KMS-11 (cell line): ENCODE measurements around the gene SMC6.
A peak's percentile ranks its signal among the peaks of the same experiment; 100 is the strongest.

Source experiments
- H2AFZ ChIP-seq: fragments of 200-600 bp; sonication (generic); 2 replicates; pipeline ENCODE4 v1.6.1; 2016; ENCODE audit warnings: antibody characterized with exemption, mixed run types, low read depth
- H3K27ac ChIP-seq: fragments of 200-600 bp; sonication (generic); 2 replicates; pipeline ENCODE4 v1.6.1; 2016; ENCODE audit warnings: mild to moderate bottlenecking, mixed run types
- H3K27me3 ChIP-seq: fragments of 200-600 bp; sonication (generic); 2 replicates; pipeline ENCODE4 v1.6.1; 2017; ENCODE audit warnings: mild to moderate bottlenecking, low read depth, mixed run types, moderate library complexity; ENCODE audit not compliant: insufficient read depth
- H3K36me3 ChIP-seq: fragments of 200-600 bp; sonication (generic); 2 replicates; pipeline ENCODE4 v1.6.1; 2017; ENCODE audit warnings: mild to moderate bottlenecking, mixed run types; ENCODE audit not compliant: insufficient read depth
- H3K4me1 ChIP-seq: fragments of 200-600 bp; sonication (generic); 2 replicates; pipeline ENCODE4 v1.6.1; 2016; ENCODE audit warnings: mild to moderate bottlenecking, low read depth, mixed run types; ENCODE audit not compliant: poor library complexity, severe bottlenecking
- H3K4me2 ChIP-seq: fragments of 200-600 bp; sonication (generic); 2 replicates; pipeline ENCODE4 v1.7.0; 2016; ENCODE audit warnings: mild to moderate bottlenecking, mixed run types
- H3K4me3 ChIP-seq: fragments of 200-600 bp; sonication (generic); IDR thresholded peaks from 2 replicates; pipeline ENCODE4 v1.6.1; 2017; ENCODE audit warnings: low read depth, low read length, mixed read lengths; ENCODE audit not compliant: insufficient read depth
- H3K79me2 ChIP-seq: fragments of 200-600 bp; sonication (generic); 2 replicates; pipeline ENCODE4 v1.6.1; 2016; ENCODE audit warnings: low read depth, mixed run types; ENCODE audit not compliant: insufficient read depth
- H3K9ac ChIP-seq: fragments of 200-600 bp; sonication (generic); 2 replicates; pipeline ENCODE4 v1.6.1; 2016; ENCODE audit warnings: mild to moderate bottlenecking, mixed run types
- H4K20me1 ChIP-seq: fragments of 200-600 bp; sonication (generic); 2 replicates; pipeline ENCODE4 v1.6.1; 2016; ENCODE audit warnings: mild to moderate bottlenecking, mixed run types; ENCODE audit not compliant: insufficient read depth
- TF ChIP-seq, protein P1 (sequence below): fragments of 200-600 bp; sonication (generic); conservative IDR thresholded peaks from 2 replicates; pipeline ENCODE4 v1.6.1; 2017; ENCODE audit warnings: low read depth, mild to moderate bottlenecking, antibody characterized with exemption, low read length, moderate library complexity, mixed read lengths

The SMC6 gene

DNA sequence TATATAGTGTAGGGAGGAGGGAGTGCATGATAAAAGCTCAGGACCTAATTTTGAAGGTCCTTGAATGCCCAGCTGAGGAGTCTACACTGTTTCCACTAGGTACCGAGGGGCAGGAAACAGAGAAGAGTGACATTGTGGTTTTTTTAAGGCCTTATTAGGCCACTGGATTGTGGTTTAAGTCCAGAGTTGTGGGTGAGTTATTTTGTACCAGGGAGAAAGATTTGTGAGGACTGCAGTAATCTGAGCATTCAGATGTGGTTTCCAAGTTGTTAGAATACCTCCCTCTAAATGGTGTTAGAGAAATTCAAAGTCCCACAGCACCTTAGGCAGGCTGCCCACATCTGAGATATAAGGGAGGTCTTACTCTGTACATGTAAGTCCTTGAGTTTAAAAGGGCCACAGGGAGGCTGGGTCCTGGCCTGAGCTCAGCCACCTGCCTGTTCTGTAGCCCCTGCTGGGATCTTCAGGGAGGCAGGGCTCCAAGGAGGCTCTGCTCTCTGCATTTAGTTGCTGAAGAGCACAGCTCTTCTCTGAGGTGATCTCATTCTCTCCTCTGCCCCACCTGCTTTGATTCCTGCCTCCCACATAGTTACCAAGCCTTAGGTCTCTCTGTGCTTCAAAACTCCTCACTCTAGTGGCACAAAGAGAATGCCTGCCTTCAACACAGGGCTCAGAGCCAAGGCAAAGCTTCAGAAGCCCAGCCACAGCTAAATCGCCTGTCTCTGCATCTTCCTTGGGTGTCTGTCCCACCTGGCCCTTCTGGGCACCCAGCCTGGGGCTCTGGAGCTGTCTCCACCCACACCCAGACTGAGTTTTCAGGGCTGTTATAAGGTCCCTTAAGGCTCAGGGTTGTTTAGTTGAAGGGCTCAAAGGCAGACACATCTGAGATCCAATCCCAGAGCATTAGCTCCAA is 125.0 kb downstream of the SMC6 start:
- peaks cover 38% of the 10 kb centered on the region for H3K4me1 ChIP-seq
- H3K36me3 ChIP-seq = no peaks in the 10 kb centered on the region
- H3K27ac ChIP-seq = peak overlapping the region; percentile 64
- no peaks in the 10 kb centered on the region for H3K27me3 ChIP-seq
- no peaks in the 10 kb centered on the region for H3K79me2 ChIP-seq
- no peak overlapping the region for H2AFZ ChIP-seq
- peak overlapping the region; percentile 85 for H3K4me2 ChIP-seq
- TF ChIP-seq, protein P1, sequence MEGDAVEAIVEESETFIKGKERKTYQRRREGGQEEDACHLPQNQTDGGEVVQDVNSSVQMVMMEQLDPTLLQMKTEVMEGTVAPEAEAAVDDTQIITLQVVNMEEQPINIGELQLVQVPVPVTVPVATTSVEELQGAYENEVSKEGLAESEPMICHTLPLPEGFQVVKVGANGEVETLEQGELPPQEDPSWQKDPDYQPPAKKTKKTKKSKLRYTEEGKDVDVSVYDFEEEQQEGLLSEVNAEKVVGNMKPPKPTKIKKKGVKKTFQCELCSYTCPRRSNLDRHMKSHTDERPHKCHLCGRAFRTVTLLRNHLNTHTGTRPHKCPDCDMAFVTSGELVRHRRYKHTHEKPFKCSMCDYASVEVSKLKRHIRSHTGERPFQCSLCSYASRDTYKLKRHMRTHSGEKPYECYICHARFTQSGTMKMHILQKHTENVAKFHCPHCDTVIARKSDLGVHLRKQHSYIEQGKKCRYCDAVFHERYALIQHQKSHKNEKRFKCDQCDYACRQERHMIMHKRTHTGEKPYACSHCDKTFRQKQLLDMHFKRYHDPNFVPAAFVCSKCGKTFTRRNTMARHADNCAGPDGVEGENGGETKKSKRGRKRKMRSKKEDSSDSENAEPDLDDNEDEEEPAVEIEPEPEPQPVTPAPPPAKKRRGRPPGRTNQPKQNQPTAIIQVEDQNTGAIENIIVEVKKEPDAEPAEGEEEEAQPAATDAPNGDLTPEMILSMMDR = no peak
- no peak overlapping the region for H3K4me3 ChIP-seq
- no peak overlapping the region; the same call in 1 of the 2 replicates for H3K9ac ChIP-seq
- no peaks in the 10 kb centered on the region for H4K20me1 ChIP-seq

DNA sequence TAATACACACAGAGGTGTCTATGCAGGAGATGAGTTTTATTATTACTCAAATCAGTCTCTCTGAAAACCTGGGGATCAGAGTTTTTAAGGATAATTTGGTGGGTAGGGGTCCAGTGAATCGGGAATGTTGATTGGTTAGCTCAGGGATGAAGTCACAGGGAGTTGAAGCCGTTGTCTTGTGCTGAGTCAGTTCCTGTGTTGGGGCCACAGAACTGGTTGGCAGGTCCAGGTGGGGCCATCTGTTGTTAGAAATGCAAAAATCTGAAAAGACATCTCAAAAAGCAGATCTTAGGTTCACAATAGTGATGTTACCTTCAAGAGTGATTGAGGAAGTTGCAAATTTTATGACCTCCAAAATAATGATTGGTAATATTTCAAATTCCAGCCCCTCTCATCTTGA is 126.2 kb downstream of the SMC6 start:
- H3K27me3 ChIP-seq = no peaks in the 10 kb centered on the region
- no peak overlapping the region for H2AFZ ChIP-seq
- no peak overlapping the region for H3K9ac ChIP-seq

DNA sequence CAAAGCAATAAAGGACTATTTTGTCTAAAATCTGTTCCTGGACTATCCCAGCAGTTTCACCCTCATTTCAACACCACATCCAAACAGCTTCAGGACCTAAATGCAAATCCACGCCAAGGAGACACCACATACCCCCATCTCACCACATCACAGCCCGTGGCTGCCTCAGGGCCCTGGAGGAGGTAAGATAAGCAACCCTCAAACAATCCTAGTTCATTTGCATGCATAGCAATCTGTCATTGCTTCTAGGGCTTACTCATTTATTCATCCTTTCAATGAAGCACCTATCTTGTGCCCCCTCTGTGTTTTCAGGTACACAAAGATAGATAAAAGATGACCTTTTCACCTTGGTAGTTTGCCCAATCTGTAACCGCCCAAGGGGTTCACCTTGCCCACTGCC is 126.6 kb downstream of the SMC6 start:
- no peaks in the 10 kb centered on the region for H4K20me1 ChIP-seq

More for the DNA sequence above, 126.2 kb downstream of the SMC6 start:
- Histone ChIP-seq H3K4me1 (peaks cover 38% of the 10 kb centered on the region), H4K20me1 (no peaks in the 10 kb centered on the region), H3K36me3 (no peaks in the 10 kb centered on the region), H3K27ac (peak overlapping the region; percentile 64; the same call in 1 of the 2 replicates), H3K79me2 (no peaks in the 10 kb centered on the region), H3K4me2 (peak overlapping the region; percentile 85), H3K4me3 (no peak overlapping the region)
- TF ChIP-seq, protein P1 = no peak

GRCh38 chr2:17625446-17625845 is 128.2 kb downstream of the SMC6 start:
- no peaks in the 10 kb centered on the region for H3K36me3 ChIP-seq
- TF ChIP-seq, protein P1 = no peak
- no peak overlapping the region for H3K9ac ChIP-seq
- H4K20me1 ChIP-seq = no peaks in the 10 kb centered on the region
- no peak overlapping the region for H2AFZ ChIP-seq
- no peaks in the 10 kb centered on the region for H3K79me2 ChIP-seq
- H3K4me3 ChIP-seq = no peak overlapping the region
- H3K4me1 ChIP-seq = peaks cover 36% of the 10 kb centered on the region
- no peak overlapping the region for H3K4me2 ChIP-seq
- no peaks in the 10 kb centered on the region for H3K27me3 ChIP-seq
- H3K27ac ChIP-seq = no peak overlapping the region

More for the DNA sequence above, 126.6 kb downstream of the SMC6 start:
- H3K4me1 ChIP-seq = peaks cover 38% of the 10 kb centered on the region
- H3K36me3 ChIP-seq = no peaks in the 10 kb centered on the region
- H3K9ac ChIP-seq = no peak overlapping the region
- no peak overlapping the region for H2AFZ ChIP-seq
- no peak overlapping the region for H3K27ac ChIP-seq
- H3K4me3 ChIP-seq = no peak overlapping the region
- H3K4me2 ChIP-seq = peak overlapping the region; percentile 85; the same call in 1 of the 2 replicates
- TF ChIP-seq, protein P1 = no peak
- no peaks in the 10 kb centered on the region for H3K79me2 ChIP-seq
- no peaks in the 10 kb centered on the region for H3K27me3 ChIP-seq
